ENCODE results near the gene PKNOX2. TPM values are rescaled to one million over a fixed set of nuclear protein-coding genes. Genes with fewer than 3 reads are reported as not detected.

The PKNOX2 gene
- total RNA-seq, 1 donor from 2014 or later = 3.4 TPM

DNA sequence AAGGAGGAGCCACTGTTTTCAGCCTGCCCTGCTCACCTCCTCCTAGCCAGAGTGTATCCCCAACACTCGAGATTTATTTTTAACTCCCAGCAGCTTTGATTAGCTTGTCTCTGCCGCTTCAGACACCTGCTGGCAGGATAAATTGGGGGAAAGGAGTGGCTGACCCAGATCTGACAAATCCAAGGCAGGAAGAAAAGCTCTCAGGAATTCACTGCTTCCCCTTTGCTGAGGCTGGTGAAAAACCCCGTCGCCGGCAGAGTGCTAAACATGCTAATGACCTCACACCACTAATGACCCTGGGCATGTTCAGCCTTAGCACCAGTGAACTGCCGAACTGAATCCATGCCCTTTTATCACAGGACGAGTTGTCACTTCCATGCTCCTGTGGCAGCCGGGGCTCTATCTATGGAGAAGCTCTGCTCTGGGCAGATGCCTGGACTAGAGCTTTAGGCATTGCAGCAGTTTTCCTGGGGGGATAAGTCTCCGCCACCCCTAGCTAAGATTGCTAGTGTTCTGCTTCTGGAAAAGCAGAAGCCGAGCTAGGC lies 279.3 kb downstream of the PKNOX2 start:
- DNase-seq (ENCODE audit: extremely low spot score in 2 of 2) = no peak
- Histone ChIP-seq H3K4me1 (no peaks in the 10 kb centered on the region), H3K27me3 (no peaks in the 10 kb centered on the region), H3K4me3 (no peak overlapping the region), H3K27ac (no peak overlapping the region), H3K36me3 (no peaks in the 10 kb centered on the region), H3K9me3 (no peaks in the 10 kb centered on the region)
- TF ChIP-seq, protein P1, sequence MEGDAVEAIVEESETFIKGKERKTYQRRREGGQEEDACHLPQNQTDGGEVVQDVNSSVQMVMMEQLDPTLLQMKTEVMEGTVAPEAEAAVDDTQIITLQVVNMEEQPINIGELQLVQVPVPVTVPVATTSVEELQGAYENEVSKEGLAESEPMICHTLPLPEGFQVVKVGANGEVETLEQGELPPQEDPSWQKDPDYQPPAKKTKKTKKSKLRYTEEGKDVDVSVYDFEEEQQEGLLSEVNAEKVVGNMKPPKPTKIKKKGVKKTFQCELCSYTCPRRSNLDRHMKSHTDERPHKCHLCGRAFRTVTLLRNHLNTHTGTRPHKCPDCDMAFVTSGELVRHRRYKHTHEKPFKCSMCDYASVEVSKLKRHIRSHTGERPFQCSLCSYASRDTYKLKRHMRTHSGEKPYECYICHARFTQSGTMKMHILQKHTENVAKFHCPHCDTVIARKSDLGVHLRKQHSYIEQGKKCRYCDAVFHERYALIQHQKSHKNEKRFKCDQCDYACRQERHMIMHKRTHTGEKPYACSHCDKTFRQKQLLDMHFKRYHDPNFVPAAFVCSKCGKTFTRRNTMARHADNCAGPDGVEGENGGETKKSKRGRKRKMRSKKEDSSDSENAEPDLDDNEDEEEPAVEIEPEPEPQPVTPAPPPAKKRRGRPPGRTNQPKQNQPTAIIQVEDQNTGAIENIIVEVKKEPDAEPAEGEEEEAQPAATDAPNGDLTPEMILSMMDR (IDR thresholded peaks at IDR 0.05) = no peak
- TF ChIP-seq POLR2A (IDR thresholded peaks at IDR 0.05) = no peak
- TF ChIP-seq POLR2AphosphoS5 (IDR thresholded peaks at IDR 0.05; ENCODE audit: insufficient read depth in 1 of 2, low read depth in 1 of 2) = no peak
- intact Hi-C loops (cut with DNase I) = no loop called here

DNA sequence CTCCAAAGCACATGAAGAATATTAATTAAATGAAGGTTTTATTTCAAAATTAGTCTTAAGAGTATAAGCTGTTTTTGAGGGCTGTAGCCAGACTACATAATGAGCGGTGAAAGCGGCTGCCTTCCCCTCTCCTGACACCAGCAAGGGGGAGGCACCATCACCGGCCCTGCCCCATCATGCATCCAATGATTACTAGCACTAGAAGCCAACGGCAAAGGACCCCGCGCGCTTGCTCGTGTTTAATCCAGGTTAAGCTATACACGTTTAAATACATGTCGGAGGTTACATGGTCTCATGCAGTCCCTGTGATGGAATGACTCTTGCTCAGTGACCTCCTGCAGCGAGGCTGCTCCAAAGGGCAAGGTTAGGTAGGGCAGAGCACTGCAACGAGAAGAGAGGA lies 281.2 kb downstream of the PKNOX2 start:
- DNase-seq (ENCODE audit: extremely low spot score in 2 of 2) = no peak
- Histone ChIP-seq H3K27me3 (no peaks in the 10 kb centered on the region), H3K9me3 (no peaks in the 10 kb centered on the region), H3K27ac (no peak overlapping the region), H3K4me3 (no peak overlapping the region), H3K36me3 (no peaks in the 10 kb centered on the region), H3K4me1 (no peaks in the 10 kb centered on the region)
- TF ChIP-seq POLR2AphosphoS5 (IDR thresholded peaks at IDR 0.05; ENCODE audit: insufficient read depth in 1 of 2, low read depth in 1 of 2) = no peak
- TF ChIP-seq, protein P1 (IDR thresholded peaks at IDR 0.05) = no peak
- no peak for TF ChIP-seq POLR2A (IDR thresholded peaks at IDR 0.05)
- intact Hi-C loops (cut with DNase I) = no loop called here

DNA sequence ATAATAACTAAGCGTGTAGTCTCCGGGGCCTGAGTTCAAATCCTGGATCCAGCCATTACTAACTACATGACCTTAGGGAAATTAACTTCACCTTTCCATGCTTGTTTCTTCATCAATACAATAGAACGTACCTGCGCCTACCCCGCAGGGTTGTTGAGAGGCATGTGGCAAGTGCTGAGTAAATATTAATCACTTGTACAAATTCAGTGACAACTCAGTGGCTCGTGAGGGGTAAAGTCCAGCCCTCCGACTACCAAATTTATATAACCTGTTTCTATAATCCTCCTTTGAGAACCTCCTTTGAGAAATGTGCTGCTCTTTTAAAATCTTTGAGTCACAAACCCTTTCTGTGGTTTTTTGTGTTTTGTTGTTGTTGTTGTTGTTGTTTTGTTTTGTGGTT lies 281.7 kb downstream of the PKNOX2 start:
- intact Hi-C loops (cut with DNase I) = no loop called here
- DNase-seq (ENCODE audit: extremely low spot score in 2 of 2) = no peak
- no peaks in the 10 kb centered on the region for H3K36me3 ChIP-seq
- no peaks in the 10 kb centered on the region for H3K9me3 ChIP-seq
- H3K27ac ChIP-seq = no peak overlapping the region
- no peak overlapping the region for H3K4me3 ChIP-seq
- TF ChIP-seq, protein P1 (IDR thresholded peaks at IDR 0.05) = no peak
- no peak for TF ChIP-seq POLR2A (IDR thresholded peaks at IDR 0.05)
- TF ChIP-seq POLR2AphosphoS5 (IDR thresholded peaks at IDR 0.05; ENCODE audit: insufficient read depth in 1 of 2, low read depth in 1 of 2) = no peak
- no peaks in the 10 kb centered on the region for H3K27me3 ChIP-seq
- peaks cover 2% of the 10 kb centered on the region for H3K4me1 ChIP-seq

DNA sequence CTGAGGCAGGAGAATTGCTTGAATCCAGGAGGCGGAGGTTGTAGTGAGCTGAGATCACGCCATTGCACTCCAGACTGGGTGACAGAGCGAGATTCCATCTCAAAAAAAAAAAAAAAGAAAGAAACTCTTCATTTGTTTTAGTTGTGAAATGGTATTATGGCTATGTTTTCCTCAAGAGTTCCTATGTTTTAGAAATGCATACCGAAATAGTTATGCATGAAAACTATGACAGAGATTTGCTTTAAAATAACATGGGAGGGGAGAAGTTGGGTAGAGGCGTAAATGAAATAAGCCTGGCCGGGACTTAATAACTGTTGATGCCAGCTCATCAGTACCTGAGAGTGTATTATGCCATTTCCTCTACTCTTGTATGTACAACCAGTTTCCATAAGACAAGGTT lies 283.2 kb downstream of the PKNOX2 start:
- DNase-seq (ENCODE audit: extremely low spot score in 2 of 2) = no peak
- TF ChIP-seq POLR2A (IDR thresholded peaks at IDR 0.05) (no peak), POLR2AphosphoS5 (IDR thresholded peaks at IDR 0.05; ENCODE audit: insufficient read depth in 1 of 2, low read depth in 1 of 2) (no peak)
- TF ChIP-seq, protein P1 (IDR thresholded peaks at IDR 0.05) = no peak
- Histone ChIP-seq H3K4me1 (peaks cover 9% of the 10 kb centered on the region), H3K27ac (no peak overlapping the region), H3K9me3 (no peaks in the 10 kb centered on the region), H3K4me3 (no peak overlapping the region), H3K36me3 (no peaks in the 10 kb centered on the region), H3K27me3 (no peaks in the 10 kb centered on the region)
- intact Hi-C loops (cut with DNase I) = no loop called here

DNA sequence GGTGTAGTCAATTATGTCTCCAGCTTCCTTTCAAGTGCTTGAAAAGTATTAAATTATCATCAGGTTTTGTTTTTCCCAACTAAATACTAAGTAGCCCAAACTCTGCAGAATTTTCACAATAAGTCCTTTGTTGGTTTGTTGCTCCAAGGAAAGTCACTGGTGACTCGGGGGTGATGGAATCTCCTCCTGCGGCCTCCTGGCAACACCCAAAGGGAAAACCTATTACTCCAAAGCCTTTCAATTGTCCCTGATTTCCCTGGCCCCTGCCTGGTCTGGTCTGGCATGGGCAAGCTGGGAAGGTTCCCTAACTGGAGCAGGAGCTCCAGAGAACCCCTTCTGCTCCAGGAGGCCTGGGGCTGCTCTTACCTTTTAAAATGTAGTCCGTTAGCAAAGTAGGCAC lies 283.6 kb downstream of the PKNOX2 start:
- no peak overlapping the region for H3K27ac ChIP-seq

More for the DNA sequence above, 283.6 kb downstream of the PKNOX2 start:
- intact Hi-C loops (cut with DNase I) = no loop called here
- H3K36me3 ChIP-seq = no peaks in the 10 kb centered on the region
- no peak for DNase-seq (ENCODE audit: extremely low spot score in 2 of 2)
- TF ChIP-seq POLR2AphosphoS5 (IDR thresholded peaks at IDR 0.05; ENCODE audit: insufficient read depth in 1 of 2, low read depth in 1 of 2) (no peak), POLR2A (IDR thresholded peaks at IDR 0.05) (no peak)
- TF ChIP-seq, protein P1 (IDR thresholded peaks at IDR 0.05) = no peak
- no peaks in the 10 kb centered on the region for H3K9me3 ChIP-seq
- no peak overlapping the region for H3K4me3 ChIP-seq
- no peaks in the 10 kb centered on the region for H3K27me3 ChIP-seq
- peaks cover 9% of the 10 kb centered on the region for H3K4me1 ChIP-seq

Data from vagina (tissue), 2 donors.